ENCODE results near the gene DEAF1. TPM values are rescaled to one million over a fixed set of nuclear protein-coding genes. Genes with fewer than 3 reads are reported as not detected.

Gene DEAF1
- total and polyA plus RNA-seq, 2 of the 13 experiments (the other 11 are each of a cell fraction or from before 2014, with no cell fraction given) = 22.3 to 29.6 TPM

DNA sequence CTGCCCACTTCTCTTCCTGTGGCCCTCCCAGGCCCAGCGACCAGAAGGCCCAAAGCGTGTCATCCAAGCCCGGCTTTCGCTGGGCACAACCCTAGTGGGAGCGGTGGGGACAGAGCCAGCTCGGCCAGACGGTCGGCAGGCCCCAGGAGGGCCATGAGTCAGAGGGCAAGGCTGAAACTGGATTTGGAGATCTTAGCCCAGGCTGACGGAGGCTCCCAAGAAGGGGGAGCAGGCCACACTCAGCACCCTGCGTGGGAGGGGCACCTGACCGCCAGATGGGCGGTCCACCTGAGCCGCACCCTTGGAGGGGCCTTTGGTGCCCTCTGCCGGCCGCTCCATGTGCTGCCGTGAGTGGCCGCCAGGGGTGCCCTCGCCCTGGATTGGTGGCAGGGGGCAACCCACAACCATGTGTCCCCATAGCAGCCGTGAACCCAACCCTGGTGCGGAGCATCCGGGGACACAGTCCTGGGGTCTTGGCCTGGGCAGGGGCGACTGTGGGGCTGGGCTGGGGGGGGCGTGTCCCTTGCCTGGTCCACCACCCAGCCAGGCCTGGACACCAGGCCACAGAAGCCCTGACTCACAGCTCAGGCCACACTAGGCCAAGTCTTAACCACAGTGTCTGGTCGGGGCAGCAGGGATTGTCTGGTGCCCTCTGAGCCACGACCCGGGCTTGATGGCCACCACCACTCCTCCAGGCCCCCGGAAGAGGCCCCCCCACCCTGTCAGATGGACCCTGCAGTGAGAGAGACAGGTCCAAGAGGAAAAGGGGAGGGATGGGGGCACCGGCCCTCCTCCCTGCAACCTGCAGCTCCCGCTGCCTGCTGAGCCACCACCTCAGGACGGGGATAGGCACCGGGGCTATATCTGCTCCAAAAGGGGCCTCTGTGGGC is 33.1 kb upstream of the DEAF1 start (continued):
- TF ChIP-seq, protein P1, sequence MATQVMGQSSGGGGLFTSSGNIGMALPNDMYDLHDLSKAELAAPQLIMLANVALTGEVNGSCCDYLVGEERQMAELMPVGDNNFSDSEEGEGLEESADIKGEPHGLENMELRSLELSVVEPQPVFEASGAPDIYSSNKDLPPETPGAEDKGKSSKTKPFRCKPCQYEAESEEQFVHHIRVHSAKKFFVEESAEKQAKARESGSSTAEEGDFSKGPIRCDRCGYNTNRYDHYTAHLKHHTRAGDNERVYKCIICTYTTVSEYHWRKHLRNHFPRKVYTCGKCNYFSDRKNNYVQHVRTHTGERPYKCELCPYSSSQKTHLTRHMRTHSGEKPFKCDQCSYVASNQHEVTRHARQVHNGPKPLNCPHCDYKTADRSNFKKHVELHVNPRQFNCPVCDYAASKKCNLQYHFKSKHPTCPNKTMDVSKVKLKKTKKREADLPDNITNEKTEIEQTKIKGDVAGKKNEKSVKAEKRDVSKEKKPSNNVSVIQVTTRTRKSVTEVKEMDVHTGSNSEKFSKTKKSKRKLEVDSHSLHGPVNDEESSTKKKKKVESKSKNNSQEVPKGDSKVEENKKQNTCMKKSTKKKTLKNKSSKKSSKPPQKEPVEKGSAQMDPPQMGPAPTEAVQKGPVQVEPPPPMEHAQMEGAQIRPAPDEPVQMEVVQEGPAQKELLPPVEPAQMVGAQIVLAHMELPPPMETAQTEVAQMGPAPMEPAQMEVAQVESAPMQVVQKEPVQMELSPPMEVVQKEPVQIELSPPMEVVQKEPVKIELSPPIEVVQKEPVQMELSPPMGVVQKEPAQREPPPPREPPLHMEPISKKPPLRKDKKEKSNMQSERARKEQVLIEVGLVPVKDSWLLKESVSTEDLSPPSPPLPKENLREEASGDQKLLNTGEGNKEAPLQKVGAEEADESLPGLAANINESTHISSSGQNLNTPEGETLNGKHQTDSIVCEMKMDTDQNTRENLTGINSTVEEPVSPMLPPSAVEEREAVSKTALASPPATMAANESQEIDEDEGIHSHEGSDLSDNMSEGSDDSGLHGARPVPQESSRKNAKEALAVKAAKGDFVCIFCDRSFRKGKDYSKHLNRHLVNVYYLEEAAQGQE (IDR thresholded peaks at IDR 0.05; ENCODE audit: borderline replicate concordance in 1 of 2, low read depth in 1 of 2, low read length in 2 of 2) = no peak
- peak; percentile 35; the same call in 1 of the 2 replicates for TF ChIP-seq ZNF768 (CRISPR knock-in tag; IDR thresholded peaks at IDR 0.05)
- TF ChIP-seq TBP (CRISPR knock-in tag; IDR thresholded peaks at IDR 0.05) = no peak
- TF ChIP-seq SAP130 (CRISPR knock-in tag; IDR thresholded peaks at IDR 0.05; ENCODE audit: low read depth) = peak; percentile 76
- TF ChIP-seq FOXA3 (CRISPR knock-in tag; IDR thresholded peaks at IDR 0.05) = peak; percentile 46
- 0 out of 2 replicates have a peak, but pooled peaks have one; percentile 47 for TF ChIP-seq ZNF724P (CRISPR knock-in tag; IDR thresholded peaks at IDR 0.05; ENCODE audit: borderline replicate concordance)
- peak; percentile 88; the same call in 1 of the 2 replicates for TF ChIP-seq KDM3A (CRISPR knock-in tag; IDR thresholded peaks at IDR 0.05; ENCODE audit: low read depth)
- TF ChIP-seq ZNF639 (CRISPR knock-in tag; conservative IDR thresholded peaks at IDR 0.05) = no peak
- no peak; the same call in 1 of the 2 replicates for TF ChIP-seq ZBTB20 (CRISPR knock-in tag; IDR thresholded peaks at IDR 0.05; ENCODE audit: borderline replicate concordance, low read depth)
- peak; percentile 86; the same call in 1 of the 2 replicates for TF ChIP-seq HES4 (CRISPR knock-in tag; IDR thresholded peaks at IDR 0.05; ENCODE audit: borderline replicate concordance)
- TF ChIP-seq ZFY (CRISPR knock-in tag; IDR thresholded peaks at IDR 0.05) = peak; percentile 81
- TF ChIP-seq ZBTB14 (CRISPR knock-in tag; IDR thresholded peaks at IDR 0.05) = no peak
- TF ChIP-seq, protein P2, sequence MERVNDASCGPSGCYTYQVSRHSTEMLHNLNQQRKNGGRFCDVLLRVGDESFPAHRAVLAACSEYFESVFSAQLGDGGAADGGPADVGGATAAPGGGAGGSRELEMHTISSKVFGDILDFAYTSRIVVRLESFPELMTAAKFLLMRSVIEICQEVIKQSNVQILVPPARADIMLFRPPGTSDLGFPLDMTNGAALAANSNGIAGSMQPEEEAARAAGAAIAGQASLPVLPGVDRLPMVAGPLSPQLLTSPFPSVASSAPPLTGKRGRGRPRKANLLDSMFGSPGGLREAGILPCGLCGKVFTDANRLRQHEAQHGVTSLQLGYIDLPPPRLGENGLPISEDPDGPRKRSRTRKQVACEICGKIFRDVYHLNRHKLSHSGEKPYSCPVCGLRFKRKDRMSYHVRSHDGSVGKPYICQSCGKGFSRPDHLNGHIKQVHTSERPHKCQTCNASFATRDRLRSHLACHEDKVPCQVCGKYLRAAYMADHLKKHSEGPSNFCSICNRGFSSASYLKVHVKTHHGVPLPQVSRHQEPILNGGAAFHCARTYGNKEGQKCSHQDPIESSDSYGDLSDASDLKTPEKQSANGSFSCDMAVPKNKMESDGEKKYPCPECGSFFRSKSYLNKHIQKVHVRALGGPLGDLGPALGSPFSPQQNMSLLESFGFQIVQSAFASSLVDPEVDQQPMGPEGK (CRISPR knock-in tag; IDR thresholded peaks at IDR 0.05) = peak; percentile 90
- TF ChIP-seq, protein P3, sequence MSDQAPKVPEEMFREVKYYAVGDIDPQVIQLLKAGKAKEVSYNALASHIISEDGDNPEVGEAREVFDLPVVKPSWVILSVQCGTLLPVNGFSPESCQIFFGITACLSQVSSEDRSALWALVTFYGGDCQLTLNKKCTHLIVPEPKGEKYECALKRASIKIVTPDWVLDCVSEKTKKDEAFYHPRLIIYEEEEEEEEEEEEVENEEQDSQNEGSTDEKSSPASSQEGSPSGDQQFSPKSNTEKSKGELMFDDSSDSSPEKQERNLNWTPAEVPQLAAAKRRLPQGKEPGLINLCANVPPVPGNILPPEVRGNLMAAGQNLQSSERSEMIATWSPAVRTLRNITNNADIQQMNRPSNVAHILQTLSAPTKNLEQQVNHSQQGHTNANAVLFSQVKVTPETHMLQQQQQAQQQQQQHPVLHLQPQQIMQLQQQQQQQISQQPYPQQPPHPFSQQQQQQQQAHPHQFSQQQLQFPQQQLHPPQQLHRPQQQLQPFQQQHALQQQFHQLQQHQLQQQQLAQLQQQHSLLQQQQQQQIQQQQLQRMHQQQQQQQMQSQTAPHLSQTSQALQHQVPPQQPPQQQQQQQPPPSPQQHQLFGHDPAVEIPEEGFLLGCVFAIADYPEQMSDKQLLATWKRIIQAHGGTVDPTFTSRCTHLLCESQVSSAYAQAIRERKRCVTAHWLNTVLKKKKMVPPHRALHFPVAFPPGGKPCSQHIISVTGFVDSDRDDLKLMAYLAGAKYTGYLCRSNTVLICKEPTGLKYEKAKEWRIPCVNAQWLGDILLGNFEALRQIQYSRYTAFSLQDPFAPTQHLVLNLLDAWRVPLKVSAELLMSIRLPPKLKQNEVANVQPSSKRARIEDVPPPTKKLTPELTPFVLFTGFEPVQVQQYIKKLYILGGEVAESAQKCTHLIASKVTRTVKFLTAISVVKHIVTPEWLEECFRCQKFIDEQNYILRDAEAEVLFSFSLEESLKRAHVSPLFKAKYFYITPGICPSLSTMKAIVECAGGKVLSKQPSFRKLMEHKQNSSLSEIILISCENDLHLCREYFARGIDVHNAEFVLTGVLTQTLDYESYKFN (CRISPR knock-in tag; conservative IDR thresholded peaks at IDR 0.05) = peak; percentile 47; the same call in 1 of the 2 replicates
- TF ChIP-seq TAF1 (CRISPR knock-in tag; IDR thresholded peaks at IDR 0.05) = peak; percentile 50
- TF ChIP-seq ZNF816 (CRISPR knock-in tag; IDR thresholded peaks at IDR 0.05; ENCODE audit: borderline replicate concordance) = peak; percentile 92
